T-helper 2 cell treated with Interferon-gamma antibody and Interleukin-4, amounts not matched to agents 5 μg/mL and 100 μg/mL, for 36 hours (primary cell): ENCODE measurements around the gene REC114.
"Not testable (repeated sequence)": the region's sequence is repeated elsewhere in the genome, so short reads cannot be mapped to it uniquely, and the experiment has no call there.

Experiments
- DNase-seq: peaks from one replicate; pipeline ENCODE4 v3.0.0; 2021; ENCODE audit warnings: low spot score
- H3K27ac Mint-ChIP-seq: one replicate; pipeline ENCODE4 v1.8.0; 2021; ENCODE audit warnings: mild to moderate bottlenecking, mixed read lengths
- H3K27me3 Mint-ChIP-seq: one replicate; pipeline ENCODE4 v1.8.0; 2021; ENCODE audit warnings: low read depth, mixed read lengths
- H3K36me3 Mint-ChIP-seq: one replicate; pipeline ENCODE4 v1.8.0; 2021; ENCODE audit warnings: low read depth, mixed read lengths
- H3K4me1 Mint-ChIP-seq: one replicate; pipeline ENCODE4 v1.8.0; 2021; ENCODE audit warnings: low read depth, mixed read lengths
- H3K4me3 Mint-ChIP-seq: one replicate; pipeline ENCODE4 v1.8.0; 2022; ENCODE audit warnings: mild to moderate bottlenecking, moderate library complexity, mixed read lengths
- H3K9me3 Mint-ChIP-seq: one replicate; pipeline ENCODE4 v1.8.0; 2021; ENCODE audit warnings: mixed read lengths

REC114 gene

DNA sequence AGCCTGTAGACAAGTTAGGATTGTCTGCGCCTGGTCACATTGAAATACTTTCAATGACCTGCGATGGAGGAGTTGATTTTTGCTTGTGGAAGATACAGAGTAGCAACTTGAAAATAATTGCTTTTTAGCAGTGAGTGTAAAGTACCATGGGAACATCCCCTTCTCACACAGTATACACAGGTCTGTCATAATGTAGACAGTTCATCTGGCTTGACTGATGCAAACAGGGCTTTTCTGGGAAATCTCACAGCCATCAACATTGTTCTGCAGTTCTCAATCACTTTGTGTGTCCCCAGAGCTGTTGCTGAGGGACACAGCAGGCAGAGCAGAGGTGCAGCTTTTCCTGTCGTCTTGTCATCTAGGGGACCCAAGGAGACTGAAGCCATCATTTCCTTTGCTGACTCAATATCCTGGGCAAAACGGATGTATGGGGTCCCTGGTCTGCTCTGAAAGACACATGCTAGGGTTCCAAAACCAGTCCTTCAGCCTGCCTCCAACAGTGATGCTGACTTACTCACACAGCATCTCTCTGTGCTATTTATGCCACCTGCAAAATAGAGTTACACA lies 5.3 kb upstream of the REC114 start:
- H3K9me3 Mint-ChIP-seq, result no peaks in the 10 kb centered on the region
- no peak overlapping the region for H3K4me3 Mint-ChIP-seq
- no peak overlapping the region for H3K27ac Mint-ChIP-seq
- H3K36me3 Mint-ChIP-seq, result no peaks in the 10 kb centered on the region
- H3K4me1 Mint-ChIP-seq, result peaks cover 5% of the 10 kb centered on the region
- no peak for DNase-seq
- peaks cover 22% of the 10 kb centered on the region for H3K27me3 Mint-ChIP-seq

GRCh38 chr15:73438651-73439050 lies 4.3 kb upstream of the REC114 start:
- H3K4me1 Mint-ChIP-seq, result peaks cover 5% of the 10 kb centered on the region
- H3K27ac Mint-ChIP-seq, result no peak overlapping the region
- H3K27me3 Mint-ChIP-seq, result peaks cover 20% of the 10 kb centered on the region
- no peaks in the 10 kb centered on the region for H3K36me3 Mint-ChIP-seq
- DNase-seq, result no peak
- H3K9me3 Mint-ChIP-seq, result no peaks in the 10 kb centered on the region
- H3K4me3 Mint-ChIP-seq, result no peak overlapping the region

- Mint-ChIP-seq H3K27me3 (peaks cover 22% of the 10 kb centered on the region), H3K27ac (no peak overlapping the region), H3K9me3 (no peaks in the 10 kb centered on the region), H3K36me3 (no peaks in the 10 kb centered on the region), H3K4me1 (peaks cover 5% of the 10 kb centered on the region), H3K4me3 (no peak overlapping the region)
- DNase-seq, result no peak
Observed at GRCh38 chr15:73440571-73440970, 2.4 kb upstream of the REC114 start.

DNA sequence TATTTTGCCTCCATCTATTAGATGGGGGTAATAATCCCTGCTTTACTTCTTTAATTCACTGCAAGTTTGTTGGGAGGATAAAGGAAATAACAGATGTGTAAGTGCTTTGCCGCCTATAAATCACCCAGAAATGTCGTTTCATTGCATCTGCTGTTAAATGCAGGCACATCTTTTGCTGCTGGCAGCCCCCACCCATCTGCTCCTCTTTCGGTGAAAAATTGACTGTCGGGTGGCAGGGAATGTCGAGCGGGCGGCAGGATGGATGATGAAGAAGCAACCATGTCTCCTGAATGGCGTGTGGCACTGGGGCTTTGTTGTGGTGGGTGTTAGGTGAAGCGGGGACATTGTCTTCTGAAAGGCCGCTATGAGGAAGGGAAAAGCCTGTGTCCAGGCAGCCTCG lies 543 bp upstream of the REC114 start:
- no peaks in the 10 kb centered on the region for H3K36me3 Mint-ChIP-seq
- no peak for DNase-seq
- H3K9me3 Mint-ChIP-seq, result peaks cover 5% of the 10 kb centered on the region
- H3K27me3 Mint-ChIP-seq, result peaks cover 22% of the 10 kb centered on the region
- H3K4me1 Mint-ChIP-seq, result peaks cover 5% of the 10 kb centered on the region
- H3K4me3 Mint-ChIP-seq, result no peak overlapping the region
- no peak overlapping the region for H3K27ac Mint-ChIP-seq

DNA sequence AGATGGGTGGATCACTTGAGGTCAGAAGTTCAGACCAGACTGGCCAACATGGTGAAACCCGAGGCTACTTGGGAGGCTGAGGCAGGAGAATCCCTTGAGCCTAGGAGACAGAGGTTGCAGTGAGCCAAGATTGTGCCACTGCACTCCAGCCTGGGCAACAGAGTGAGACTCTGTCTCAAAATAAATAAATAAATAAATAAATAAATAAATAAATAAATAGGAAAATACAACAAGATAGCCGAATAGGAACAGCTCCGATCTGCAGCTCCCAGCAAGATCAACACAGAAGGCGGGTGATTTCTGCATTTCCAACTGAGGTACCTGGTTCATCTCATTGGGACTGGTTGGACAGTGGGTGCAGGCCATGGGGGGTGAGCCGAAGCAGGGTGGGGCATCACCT lies 4.5 kb downstream of the REC114 start:
- H3K36me3 Mint-ChIP-seq, H3K4me3 Mint-ChIP-seq, H3K27ac Mint-ChIP-seq, DNase-seq, H3K4me1 Mint-ChIP-seq: not testable (repeated sequence)
- H3K27me3 Mint-ChIP-seq, result peaks cover 23% of the 10 kb centered on the region
- peaks cover 16% of the 10 kb centered on the region for H3K9me3 Mint-ChIP-seq

- Mint-ChIP-seq H3K27me3 (peaks cover 23% of the 10 kb centered on the region), H3K9me3 (peaks cover 16% of the 10 kb centered on the region)
- not testable (repeated sequence) for H3K27ac Mint-ChIP-seq, H3K4me3 Mint-ChIP-seq, DNase-seq, H3K36me3 Mint-ChIP-seq, H3K4me1 Mint-ChIP-seq
Observed at GRCh38 chr15:73448158-73448758, 5.3 kb downstream of the REC114 start.

DNA sequence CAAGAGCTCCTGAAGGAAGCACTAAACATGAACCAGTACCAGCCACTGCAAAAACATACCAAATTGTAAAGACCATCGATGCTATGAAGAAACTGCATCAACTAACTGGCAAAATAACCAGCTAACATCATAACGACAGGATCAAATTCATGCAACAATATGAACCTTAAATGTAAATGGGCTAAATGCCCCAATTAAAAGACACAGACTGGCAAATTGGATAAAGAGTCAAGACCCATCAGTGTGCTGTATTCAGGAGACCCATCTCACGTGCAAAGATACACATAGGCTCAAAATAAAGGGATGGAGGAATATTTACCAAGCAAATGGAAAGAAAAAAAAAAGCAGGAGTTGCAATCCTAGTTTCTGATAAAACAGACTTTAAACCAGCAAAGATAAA lies 7.0 kb downstream of the REC114 start:
- not testable (repeated sequence) for H3K36me3 Mint-ChIP-seq, H3K4me1 Mint-ChIP-seq, H3K27ac Mint-ChIP-seq, H3K4me3 Mint-ChIP-seq, DNase-seq
- peaks cover 25% of the 10 kb centered on the region for H3K27me3 Mint-ChIP-seq
- peaks cover 16% of the 10 kb centered on the region for H3K9me3 Mint-ChIP-seq

DNA sequence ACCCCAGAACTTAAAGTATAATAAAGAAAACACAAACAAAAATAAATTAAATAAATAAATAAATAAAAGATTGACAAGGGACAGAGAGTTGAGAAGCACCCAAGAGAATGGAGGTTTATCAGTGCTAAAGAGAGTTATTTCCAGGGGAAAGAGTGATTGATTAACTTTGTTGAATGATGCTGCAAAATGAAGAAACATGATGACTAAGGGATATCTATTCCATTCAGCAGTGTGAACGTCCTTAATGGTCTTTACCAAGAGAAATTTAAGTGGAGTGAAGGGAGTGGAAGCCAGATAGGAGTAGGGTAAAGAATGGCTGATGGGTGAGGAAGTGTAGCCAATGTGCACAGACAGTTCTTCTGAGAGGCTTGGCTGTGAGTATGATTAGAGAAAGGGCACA lies 11.1 kb downstream of the REC114 start:
- Mint-ChIP-seq H3K4me1 (no peaks in the 10 kb centered on the region), H3K27me3 (peaks cover 44% of the 10 kb centered on the region), H3K4me3 (no peak overlapping the region), H3K27ac (no peak overlapping the region), H3K9me3 (peaks cover 10% of the 10 kb centered on the region), H3K36me3 (no peaks in the 10 kb centered on the region)
- DNase-seq, result no peak

- no peaks in the 10 kb centered on the region for H3K36me3 Mint-ChIP-seq
Observed at GRCh38 chr15:73455876-73456275, 12.9 kb downstream of the REC114 start.

GRCh38 chr15:73457334-73457733 lies 14.4 kb downstream of the REC114 start:
- Mint-ChIP-seq H3K4me1 (no peaks in the 10 kb centered on the region), H3K36me3 (no peaks in the 10 kb centered on the region), H3K9me3 (no peaks in the 10 kb centered on the region), H3K4me3 (no peak overlapping the region), H3K27me3 (peaks cover 37% of the 10 kb centered on the region), H3K27ac (no peak overlapping the region)
- DNase-seq, result no peak

More at GRCh38 chr15:73455876-73456275, 12.9 kb downstream of the REC114 start:
- H3K4me1 Mint-ChIP-seq, result no peaks in the 10 kb centered on the region
- H3K27me3 Mint-ChIP-seq, result peaks cover 43% of the 10 kb centered on the region
- H3K9me3 Mint-ChIP-seq, result peaks cover 1% of the 10 kb centered on the region
- no peak overlapping the region for H3K4me3 Mint-ChIP-seq
- H3K27ac Mint-ChIP-seq, result no peak overlapping the region
- DNase-seq, result no peak

DNA sequence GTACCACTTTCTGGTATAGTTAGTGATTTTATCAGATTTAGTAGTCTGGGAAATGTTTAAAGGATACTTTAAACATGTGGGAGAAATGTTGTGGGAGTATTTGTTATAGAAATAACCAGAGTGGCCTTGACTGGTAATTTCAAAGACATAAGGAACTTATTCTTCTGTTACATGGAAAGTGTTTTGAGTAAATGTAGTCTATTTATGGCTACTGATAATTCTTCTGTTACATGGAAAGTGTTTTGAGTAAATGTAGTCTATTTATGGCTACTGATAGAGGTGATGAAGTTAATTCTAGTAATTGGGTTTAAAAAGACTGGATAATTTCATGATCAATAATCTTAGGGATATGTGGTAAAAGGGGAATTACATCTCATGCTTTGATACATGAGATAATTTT lies 17.7 kb downstream of the REC114 start:
- Mint-ChIP-seq H3K4me3 (no peak overlapping the region), H3K36me3 (no peaks in the 10 kb centered on the region), H3K4me1 (no peaks in the 10 kb centered on the region), H3K27me3 (peaks cover 29% of the 10 kb centered on the region), H3K9me3 (no peaks in the 10 kb centered on the region), H3K27ac (no peak overlapping the region)
- DNase-seq, result no peak

DNA sequence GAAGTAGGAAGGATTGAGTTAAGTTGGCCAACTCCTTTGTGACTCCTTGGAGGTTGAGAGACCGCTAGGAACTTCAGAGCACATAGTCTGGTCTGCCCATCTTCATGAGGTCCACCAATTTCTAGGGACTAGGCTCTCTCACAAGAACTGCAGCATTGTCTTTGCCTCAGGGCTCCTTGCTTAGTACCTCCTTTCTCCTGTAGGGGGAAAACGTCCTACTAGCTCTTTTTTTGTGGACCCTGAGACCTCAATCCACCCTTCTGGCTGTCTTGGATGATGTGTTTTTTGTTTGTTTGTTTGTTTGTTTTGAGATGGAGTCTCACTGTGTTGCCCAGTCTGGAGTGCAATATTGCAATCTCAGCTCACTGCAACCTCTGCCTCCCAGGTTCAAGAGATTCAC lies 21.6 kb downstream of the REC114 start:
- Mint-ChIP-seq H3K9me3 (no peaks in the 10 kb centered on the region), H3K36me3 (no peaks in the 10 kb centered on the region), H3K4me1 (no peaks in the 10 kb centered on the region), H3K27me3 (peaks cover 12% of the 10 kb centered on the region), H3K4me3 (no peak overlapping the region), H3K27ac (no peak overlapping the region)
- DNase-seq, result no peak

GRCh38 chr15:73467758-73468157 lies 24.8 kb downstream of the REC114 start:
- Mint-ChIP-seq H3K27me3 (peaks cover 25% of the 10 kb centered on the region), H3K27ac (no peak overlapping the region), H3K36me3 (no peaks in the 10 kb centered on the region), H3K4me1 (no peaks in the 10 kb centered on the region), H3K9me3 (no peaks in the 10 kb centered on the region), H3K4me3 (no peak overlapping the region)
- DNase-seq, result no peak

GRCh38 chr15:73474785-73475184 lies 31.8 kb downstream of the REC114 start:
- Mint-ChIP-seq H3K9me3 (no peaks in the 10 kb centered on the region), H3K4me1 (no peaks in the 10 kb centered on the region), H3K36me3 (no peaks in the 10 kb centered on the region), H3K27me3 (peaks cover 28% of the 10 kb centered on the region), H3K27ac (no peak overlapping the region), H3K4me3 (no peak overlapping the region)
- no peak for DNase-seq

GRCh38 chr15:73476704-73477216 lies 33.8 kb downstream of the REC114 start:
- peaks cover 16% of the 10 kb centered on the region for H3K27me3 Mint-ChIP-seq
- no peaks in the 10 kb centered on the region for H3K4me1 Mint-ChIP-seq
- H3K36me3 Mint-ChIP-seq, result no peaks in the 10 kb centered on the region
- no peak for DNase-seq
- no peak overlapping the region for H3K27ac Mint-ChIP-seq
- no peaks in the 10 kb centered on the region for H3K9me3 Mint-ChIP-seq
- H3K4me3 Mint-ChIP-seq, result no peak overlapping the region
